Upper lobe of left lung (tissue), 6 donors: ENCODE data around the gene ZNF254. TPM values are rescaled to one million over a fixed set of nuclear protein-coding genes. Genes with fewer than 3 reads are reported as not detected.
"Not testable (repeated sequence)": the region's sequence is repeated elsewhere in the genome, so short reads cannot be mapped to it uniquely, and the experiment has no call there.

Experiments
- ATAC-seq, 2 donors: fragments of 200-7000 bp; cut with Tn5 transposase; one replicate each; pipeline ENCODE4 v1.9.1; 2022; ENCODE audit warnings: mild to moderate bottlenecking in 2 of 2, moderate library complexity in 2 of 2; ENCODE audit not compliant: low FRiP score in 2 of 2
- DNase-seq, 2 donors: peaks; one replicate each; pipeline ENCODE4 v3.0.0-alpha.2; 2019 to 2020
- H3K27ac ChIP-seq, 4 donors: fragments of 200-600 bp; sonication (generic); one replicate each; pipeline ENCODE4 v1.5.1; 2016 to 2019
- H3K27me3 ChIP-seq, 4 donors: fragments of 200-600 bp; sonication (generic); one replicate each; pipeline ENCODE4 v1.5.1; 2017 to 2019
- H3K36me3 ChIP-seq, 4 donors: fragments of 200-600 bp; sonication (generic); one replicate each; pipeline ENCODE4 v1.5.1; 2016 to 2019
- H3K4me1 ChIP-seq, 4 donors: fragments of 200-600 bp; sonication (generic); one replicate each; pipeline ENCODE4 v1.5.1; 2018 to 2019
- H3K4me3 ChIP-seq, 4 donors: fragments of 200-600 bp; sonication (generic); one replicate each; pipeline ENCODE4 v1.5.1; 2017 to 2019; ENCODE audit warnings: mild to moderate bottlenecking in 2 of 4, moderate library complexity in 1 of 4
- H3K9me3 ChIP-seq, 4 donors: fragments of 200-600 bp; sonication (generic); one replicate each; pipeline ENCODE4 v1.5.1; 2018 to 2019
- EP300 ChIP-seq, 4 donors: sonication (generic); formaldehyde crosslinking; IDR thresholded peaks; one replicate each; pipeline ENCODE4 v1.5.1; 2017; ENCODE audit warnings: antibody characterized with exemption in 4 of 4, control low read depth in 2 of 4
- POLR2A ChIP-seq, 4 donors: fragments of 450-650 bp; IDR thresholded peaks; one replicate each; pipeline ENCODE4 v1.5.1; 2016 to 2017; ENCODE audit warnings: antibody characterized with exemption in 4 of 4, mild to moderate bottlenecking in 2 of 4
- POLR2AphosphoS5 ChIP-seq, 2 donors: sonication (generic); formaldehyde crosslinking; IDR thresholded peaks; one replicate each; pipeline ENCODE4 v1.5.1; 2017; ENCODE audit warnings: antibody characterized with exemption in 2 of 2
- WGBS, 2 donors: methylation state at CpG; one replicate each; pipeline ENCODE4 v1.1.5; 2017 to 2018; 5-methylcytosine and 5-hydroxymethylcytosine counted together
- total RNA-seq, 6 donors: library from RNA; depleted of rRNA in 4 of 6; stranded (reverse); fragments of >200 nt in 4 of 6; gene quantifications; one replicate each; pipeline versions ENCODE4 v1.1.0 to v1.2.1, GENCODE V29; 2016 to 2021
- TF ChIP-seq, protein P1 (sequence below), 6 experiments: fragments of 450-650 bp in 4 of 6; fragments of 200-600 bp in 2 of 6; sonication (generic) in 2 of 6; IDR thresholded peaks; one replicate each; pipeline ENCODE4 v1.5.1; 2016 to 2019; ENCODE audit warnings: antibody characterized with exemption in 6 of 6
- donor health status: DM: no; HTN: no; CAD: no; lungs with moderate emphysema.
- donor health status: DM: no; HTN: yes; CAD: no; lungs with severe emphysema.

Gene ZNF254
- total RNA-seq, 6 donors from 2014 or later, result 15.5 to 60.0 (median 18.9) TPM

DNA sequence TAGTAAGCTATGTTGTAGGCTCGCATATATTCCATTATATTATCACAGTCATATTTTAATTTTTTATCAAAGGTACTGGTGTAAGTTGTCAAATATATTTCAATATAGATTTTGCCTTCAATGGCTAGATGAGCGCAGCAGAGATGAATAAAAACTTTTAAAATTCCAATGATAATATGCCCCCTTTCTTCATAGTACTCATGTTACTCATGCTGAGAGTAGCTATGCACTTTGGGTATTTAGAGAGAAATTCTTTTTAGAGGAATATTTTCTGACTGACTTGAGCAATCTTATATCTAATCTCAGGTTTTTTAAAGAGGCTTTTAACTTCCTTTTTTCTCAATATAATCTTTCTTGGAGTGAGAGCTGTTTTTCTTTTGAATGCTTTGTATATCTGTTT is 11.4 kb downstream of the ZNF254 start:
- no peaks in the 10 kb centered on the region for H3K27me3 ChIP-seq
- no peak for DNase-seq
- H3K27ac ChIP-seq, result no peak overlapping the region
- peaks cover 0 to 14% (median 3%) of the 10 kb centered on the region in 4 donors for H3K4me1 ChIP-seq
- H3K36me3 ChIP-seq, result peaks cover 0 to 6% (median 0%) of the 10 kb centered on the region in 4 donors
- no peak overlapping the region for H3K4me3 ChIP-seq
- ATAC-seq, result no peak
- peaks cover 0 to 8% (median 2%) of the 10 kb centered on the region in 4 donors for H3K9me3 ChIP-seq
- TF ChIP-seq EP300 (IDR thresholded peaks at IDR 0.05) (no peak), POLR2AphosphoS5 (IDR thresholded peaks at IDR 0.05) (no peak), POLR2A (IDR thresholded peaks at IDR 0.05) (no peak)
- TF ChIP-seq, protein P1, sequence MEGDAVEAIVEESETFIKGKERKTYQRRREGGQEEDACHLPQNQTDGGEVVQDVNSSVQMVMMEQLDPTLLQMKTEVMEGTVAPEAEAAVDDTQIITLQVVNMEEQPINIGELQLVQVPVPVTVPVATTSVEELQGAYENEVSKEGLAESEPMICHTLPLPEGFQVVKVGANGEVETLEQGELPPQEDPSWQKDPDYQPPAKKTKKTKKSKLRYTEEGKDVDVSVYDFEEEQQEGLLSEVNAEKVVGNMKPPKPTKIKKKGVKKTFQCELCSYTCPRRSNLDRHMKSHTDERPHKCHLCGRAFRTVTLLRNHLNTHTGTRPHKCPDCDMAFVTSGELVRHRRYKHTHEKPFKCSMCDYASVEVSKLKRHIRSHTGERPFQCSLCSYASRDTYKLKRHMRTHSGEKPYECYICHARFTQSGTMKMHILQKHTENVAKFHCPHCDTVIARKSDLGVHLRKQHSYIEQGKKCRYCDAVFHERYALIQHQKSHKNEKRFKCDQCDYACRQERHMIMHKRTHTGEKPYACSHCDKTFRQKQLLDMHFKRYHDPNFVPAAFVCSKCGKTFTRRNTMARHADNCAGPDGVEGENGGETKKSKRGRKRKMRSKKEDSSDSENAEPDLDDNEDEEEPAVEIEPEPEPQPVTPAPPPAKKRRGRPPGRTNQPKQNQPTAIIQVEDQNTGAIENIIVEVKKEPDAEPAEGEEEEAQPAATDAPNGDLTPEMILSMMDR (IDR thresholded peaks at IDR 0.05), result no peak
- WGBS, 2 donors, result 93 to 97% methylated on average over 2 of the region's 2 CpGs

DNA sequence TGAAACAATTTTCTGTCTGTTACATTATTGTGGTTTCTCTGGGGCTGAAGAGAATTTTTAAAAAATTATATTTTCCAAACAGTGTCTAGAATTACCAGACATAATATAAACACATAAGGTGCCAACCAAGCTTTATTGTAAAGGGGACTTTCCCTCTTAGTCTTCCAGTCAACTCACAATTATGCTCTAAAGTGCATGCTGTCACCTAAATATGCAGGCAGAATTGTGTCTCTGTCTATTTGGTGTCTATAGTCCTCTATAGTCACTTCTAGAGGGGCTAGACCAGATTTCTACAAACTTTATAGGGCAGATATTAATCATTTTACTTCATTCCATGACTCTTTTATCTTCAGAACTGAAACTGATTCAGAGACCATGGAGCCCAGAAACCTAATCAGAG is 12.8 kb downstream of the ZNF254 start:
- no peak for ATAC-seq
- Histone ChIP-seq H3K9me3 (peaks cover 0 to 9% (median under 1%) of the 10 kb centered on the region in 4 donors), H3K27me3 (no peaks in the 10 kb centered on the region), H3K27ac (no peak overlapping the region), H3K36me3 (peaks cover 4 to 16% (median 7%) of the 10 kb centered on the region in 4 donors), H3K4me3 (no peak overlapping the region), H3K4me1 (peaks cover 0 to 12% (median 3%) of the 10 kb centered on the region in 4 donors)
- DNase-seq, result no peak
- TF ChIP-seq POLR2AphosphoS5 (IDR thresholded peaks at IDR 0.05) (no peak), EP300 (IDR thresholded peaks at IDR 0.05) (no peak), POLR2A (IDR thresholded peaks at IDR 0.05) (no peak)
- TF ChIP-seq, protein P1 (IDR thresholded peaks at IDR 0.05), result no peak

DNA sequence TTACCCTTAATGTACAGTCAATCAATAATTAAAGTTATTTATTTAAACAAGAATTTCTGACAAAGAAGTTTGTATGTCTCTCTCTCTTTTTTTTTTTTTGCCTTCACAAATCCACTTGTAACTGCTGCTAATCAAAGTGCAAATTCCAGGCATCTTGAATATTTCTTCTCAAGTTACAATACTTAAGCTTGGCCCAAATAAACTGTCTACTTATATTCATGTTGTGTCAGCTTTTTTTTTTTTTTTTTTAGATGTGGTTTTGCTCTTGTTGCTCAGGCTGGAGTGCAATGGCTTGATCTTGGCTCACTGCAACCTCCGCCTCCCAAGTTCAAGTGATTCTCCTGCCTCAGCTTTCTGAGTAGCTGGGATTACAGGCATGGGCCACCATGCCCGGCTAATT is 13.6 kb downstream of the ZNF254 start:
- ATAC-seq, result not testable (repeated sequence)

DNA sequence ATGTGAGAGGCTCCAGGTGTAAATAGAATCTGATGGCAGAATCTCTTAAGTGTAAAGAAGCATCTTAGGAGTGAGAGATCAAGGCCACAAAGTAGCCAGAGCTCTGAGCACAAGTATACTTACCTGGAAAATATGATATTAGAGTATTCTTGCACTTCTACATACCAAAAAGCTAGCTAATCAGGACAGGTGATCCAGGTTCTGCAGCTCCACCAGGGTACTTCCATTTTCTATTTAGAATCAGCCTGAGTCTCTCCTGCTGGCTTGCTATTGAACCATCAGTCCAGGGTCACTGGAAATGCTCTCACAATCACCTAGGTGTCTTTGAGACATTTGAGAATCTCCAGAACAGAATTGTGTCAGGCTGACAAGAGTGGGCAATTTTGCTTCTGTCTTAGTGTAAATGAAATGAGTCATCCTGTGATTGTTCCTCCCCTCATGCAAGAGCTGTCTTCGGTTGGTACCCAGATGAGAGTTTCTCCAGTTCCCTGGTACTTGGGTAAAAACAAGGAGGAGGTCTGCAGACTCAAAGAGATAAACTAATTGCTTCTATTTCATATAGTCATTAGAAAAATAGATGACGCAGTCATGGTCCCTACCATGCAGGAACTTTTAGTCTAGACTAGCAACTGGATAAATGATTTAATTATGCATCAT is 14.6 kb downstream of the ZNF254 start:
- Histone ChIP-seq H3K4me1 (peaks cover 0 to 3% (median 0%) of the 10 kb centered on the region in 4 donors), H3K9me3 (peaks cover 0 to 9% (median 0%) of the 10 kb centered on the region in 4 donors), H3K36me3 (peaks cover 6 to 28% (median 11%) of the 10 kb centered on the region in 4 donors), H3K27me3 (no peaks in the 10 kb centered on the region), H3K27ac (peak overlapping the region in 1 of 4 donors; percentile 11), H3K4me3 (no peak overlapping the region)
- TF ChIP-seq POLR2A (IDR thresholded peaks at IDR 0.05) (no peak), POLR2AphosphoS5 (IDR thresholded peaks at IDR 0.05) (no peak), EP300 (IDR thresholded peaks at IDR 0.05) (no peak)
- TF ChIP-seq, protein P1 (IDR thresholded peaks at IDR 0.05), result no peak
- DNase-seq, result no peak
- 88 to 90% methylated on average over 2 of the region's 2 CpGs for WGBS, 2 donors
- ATAC-seq, result no peak

More for the DNA sequence above, 13.6 kb downstream of the ZNF254 start:
- not testable (repeated sequence) for H3K4me1 ChIP-seq, H3K9me3 ChIP-seq, H3K4me3 ChIP-seq, DNase-seq, H3K27ac ChIP-seq, H3K27me3 ChIP-seq
- H3K36me3 ChIP-seq, result peaks cover 4 to 21% (median 7%) of the 10 kb centered on the region in 4 donors
- 79 to 85% methylated on average over 2 of the region's 2 CpGs for WGBS, 2 donors

DNA sequence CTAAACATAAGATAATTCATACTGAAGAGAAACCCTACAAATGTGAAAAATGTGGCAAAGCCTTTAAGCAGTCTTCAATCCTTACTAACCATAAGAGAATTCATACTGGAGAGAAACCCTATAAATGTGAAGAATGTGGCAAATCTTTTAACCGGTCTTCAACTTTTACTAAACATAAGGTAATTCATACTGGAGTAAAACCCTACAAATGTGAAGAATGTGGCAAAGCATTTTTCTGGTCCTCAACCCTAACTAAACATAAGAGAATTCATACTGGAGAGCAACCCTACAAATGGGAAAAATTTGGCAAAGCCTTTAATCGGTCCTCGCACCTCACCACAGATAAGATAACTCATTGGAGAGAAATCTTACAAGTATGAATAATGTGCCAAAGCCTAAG is 40.6 kb downstream of the ZNF254 start:
- no peak for ATAC-seq
- H3K4me3 ChIP-seq, result no peak overlapping the region
- H3K27me3 ChIP-seq, result no peaks in the 10 kb centered on the region
- peaks cover 88 to 98% (median 93%) of the 10 kb centered on the region in 4 donors for H3K9me3 ChIP-seq
- TF ChIP-seq, protein P1 (IDR thresholded peaks at IDR 0.05), result no peak
- no peak for TF ChIP-seq POLR2AphosphoS5 (IDR thresholded peaks at IDR 0.05)
- TF ChIP-seq EP300 (IDR thresholded peaks at IDR 0.05), result no peak
- no peak for TF ChIP-seq POLR2A (IDR thresholded peaks at IDR 0.05)
- no peak for DNase-seq
- H3K36me3 ChIP-seq, result peaks cover 17 to 38% (median 28%) of the 10 kb centered on the region in 4 donors
- no peaks in the 10 kb centered on the region for H3K4me1 ChIP-seq
- 99% methylated on average over 3 of the region's 3 CpGs for WGBS, 2 donors
- no peak overlapping the region for H3K27ac ChIP-seq
